Stimulated activated CD8-positive, alpha-beta memory T cell treated with anti-CD3 and anti-CD28 coated beads, Interleukin-2, amount 100 ng/mL, for 48 hours (primary cell): Measurements from ENCODE around the gene HLCS.

Source experiments
- DNase-seq, 2 donors: peaks; one replicate each; pipeline ENCODE4 v3.0.0-alpha.2; 2020; ENCODE audit warnings: low read depth in 2 of 2

The HLCS gene

GRCh38 chr21:36723371-36723881, 243.0 kb downstream of the HLCS start:
- DNase-seq = no peak

- no peak for DNase-seq
These were observed 243.8 kb downstream of the HLCS start for GRCh38 chr21:36722370-36723368.

GRCh38 chr21:36721817-36722216, 244.7 kb downstream of the HLCS start:
- no peak for DNase-seq

GRCh38 chr21:36719614-36720013, 246.9 kb downstream of the HLCS start:
- no peak for DNase-seq

GRCh38 chr21:36718951-36719501, 247.4 kb downstream of the HLCS start:
- DNase-seq = no peak

- DNase-seq = no peak
These were observed 248.5 kb downstream of the HLCS start for GRCh38 chr21:36717976-36718375.

GRCh38 chr21:36716836-36717235, 249.6 kb downstream of the HLCS start:
- no peak for DNase-seq

GRCh38 chr21:36716387-36716786, 250.1 kb downstream of the HLCS start:
- no peak for DNase-seq

- no peak for DNase-seq
These were observed 252.7 kb downstream of the HLCS start for GRCh38 chr21:36713746-36714145.

GRCh38 chr21:36710729-36711048, 255.8 kb downstream of the HLCS start:
- no peak for DNase-seq

GRCh38 chr21:36709868-36710728, 256.4 kb downstream of the HLCS start:
- DNase-seq = no peak

- no peak for DNase-seq
These were observed 257.2 kb downstream of the HLCS start for GRCh38 chr21:36709030-36709867.

GRCh38 chr21:36708286-36709029, 258.0 kb downstream of the HLCS start:
- DNase-seq = no peak

GRCh38 chr21:36707763-36708285, 258.6 kb downstream of the HLCS start:
- no peak for DNase-seq

GRCh38 chr21:36706951-36707762, 259.3 kb downstream of the HLCS start:
- DNase-seq = no peak

- no peak for DNase-seq
These were observed 260.0 kb downstream of the HLCS start for GRCh38 chr21:36706482-36706852.

GRCh38 chr21:36705679-36706481, 260.6 kb downstream of the HLCS start:
- DNase-seq = no peak

- no peak for DNase-seq
These were observed 261.4 kb downstream of the HLCS start for GRCh38 chr21:36704958-36705678.
